Measurements from ENCODE around the gene FAR2.
A peak's percentile ranks its signal among the peaks of the same experiment; 100 is the strongest.

The FAR2 gene

DNA sequence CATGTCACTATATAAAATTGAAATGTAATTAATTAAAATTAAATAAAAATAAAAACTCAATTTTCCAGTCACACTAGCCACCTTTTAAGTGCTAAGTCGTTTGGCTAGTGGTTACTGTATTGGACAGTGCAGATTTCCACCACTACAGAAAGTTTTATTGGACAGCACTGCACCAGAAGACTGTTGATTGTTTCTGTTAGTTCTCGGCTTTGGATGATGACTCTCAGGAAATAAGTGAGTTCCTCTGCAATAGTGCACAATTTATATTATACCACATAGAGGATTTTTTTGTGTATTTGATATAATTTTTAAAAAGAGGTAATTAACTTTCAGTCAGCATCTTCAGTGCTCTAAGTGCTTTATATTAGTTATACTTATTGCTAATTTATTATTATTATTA, 52.7 kb downstream of the FAR2 start:
- H3K4me3 ChIP-seq (ENCODE audit: low read depth, low read length): no peak overlapping the region
- no peaks in the 10 kb centered on the region for H3K27me3 ChIP-seq (replicated peaks)
- H3K36me3 ChIP-seq (replicated peaks): no peaks in the 10 kb centered on the region
- TF ChIP-seq, protein P1, sequence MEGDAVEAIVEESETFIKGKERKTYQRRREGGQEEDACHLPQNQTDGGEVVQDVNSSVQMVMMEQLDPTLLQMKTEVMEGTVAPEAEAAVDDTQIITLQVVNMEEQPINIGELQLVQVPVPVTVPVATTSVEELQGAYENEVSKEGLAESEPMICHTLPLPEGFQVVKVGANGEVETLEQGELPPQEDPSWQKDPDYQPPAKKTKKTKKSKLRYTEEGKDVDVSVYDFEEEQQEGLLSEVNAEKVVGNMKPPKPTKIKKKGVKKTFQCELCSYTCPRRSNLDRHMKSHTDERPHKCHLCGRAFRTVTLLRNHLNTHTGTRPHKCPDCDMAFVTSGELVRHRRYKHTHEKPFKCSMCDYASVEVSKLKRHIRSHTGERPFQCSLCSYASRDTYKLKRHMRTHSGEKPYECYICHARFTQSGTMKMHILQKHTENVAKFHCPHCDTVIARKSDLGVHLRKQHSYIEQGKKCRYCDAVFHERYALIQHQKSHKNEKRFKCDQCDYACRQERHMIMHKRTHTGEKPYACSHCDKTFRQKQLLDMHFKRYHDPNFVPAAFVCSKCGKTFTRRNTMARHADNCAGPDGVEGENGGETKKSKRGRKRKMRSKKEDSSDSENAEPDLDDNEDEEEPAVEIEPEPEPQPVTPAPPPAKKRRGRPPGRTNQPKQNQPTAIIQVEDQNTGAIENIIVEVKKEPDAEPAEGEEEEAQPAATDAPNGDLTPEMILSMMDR (IDR thresholded peaks at IDR 0.05; ENCODE audit: low read depth, low read length, missing control alignments): no peak
- no peak overlapping the region for H3K27ac ChIP-seq
- in situ Hi-C loops (cut with HindIII; ENCODE audit: low pct_ligation_motif_present, low sequenced_read_pairs): no loop called here
- no peak for DNase-seq

DNA sequence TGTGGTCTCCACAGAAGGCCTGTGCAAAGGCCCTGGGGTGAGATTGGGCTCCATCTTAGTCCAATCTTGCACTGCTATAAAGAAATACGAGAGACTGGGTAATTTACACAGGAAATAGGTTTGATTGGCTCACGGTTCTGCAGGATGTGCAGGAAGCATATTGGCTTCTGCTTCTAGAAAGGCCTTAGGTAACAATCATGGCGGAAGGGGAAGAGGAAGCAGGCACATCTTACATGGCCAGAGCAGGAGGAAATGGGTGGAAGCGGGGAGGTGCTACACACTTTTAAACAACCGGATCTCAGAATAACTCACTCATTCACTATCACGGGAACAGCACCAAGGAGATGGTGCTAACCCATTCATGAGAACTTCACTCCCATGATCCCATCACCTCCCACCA, 55.4 kb downstream of the FAR2 start:
- in situ Hi-C loops (cut with HindIII; ENCODE audit: low pct_ligation_motif_present, low sequenced_read_pairs): no loop called here

DNA sequence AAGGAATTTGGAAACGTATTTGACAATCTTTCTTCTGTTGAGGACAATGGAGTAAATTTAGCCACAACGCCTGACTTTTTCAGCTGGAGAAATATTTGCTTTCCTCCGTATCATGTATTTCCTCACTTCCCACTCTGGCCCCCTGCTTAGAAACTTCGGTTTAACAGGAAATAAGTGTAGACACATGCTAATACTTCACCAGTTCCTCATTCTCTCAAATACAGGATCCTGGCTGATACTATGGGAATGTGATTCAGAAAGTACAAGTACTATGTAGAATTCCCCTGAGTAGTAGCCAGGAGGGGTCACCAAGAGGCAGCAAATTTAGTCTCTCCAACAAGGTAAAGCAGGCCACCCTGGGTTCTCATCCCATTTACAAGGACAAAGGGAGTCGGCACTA, 58.0 kb downstream of the FAR2 start:
- no peaks in the 10 kb centered on the region for H3K36me3 ChIP-seq (replicated peaks)
- peak; percentile 76 for DNase-seq
- TF ChIP-seq, protein P1 (IDR thresholded peaks at IDR 0.05; ENCODE audit: low read depth, low read length, missing control alignments): peak; percentile 17
- no peak overlapping the region for H3K4me3 ChIP-seq (ENCODE audit: low read depth, low read length)
- in situ Hi-C loops (cut with HindIII; ENCODE audit: low pct_ligation_motif_present, low sequenced_read_pairs): no loop called here
- H3K27me3 ChIP-seq (replicated peaks): no peaks in the 10 kb centered on the region
- peak overlapping the region; percentile 62 for H3K27ac ChIP-seq

More for the DNA sequence above, 55.4 kb downstream of the FAR2 start:
- H3K4me3 ChIP-seq (ENCODE audit: low read depth, low read length): no peak overlapping the region
- TF ChIP-seq, protein P1 (IDR thresholded peaks at IDR 0.05; ENCODE audit: low read depth, low read length, missing control alignments): no peak
- H3K36me3 ChIP-seq (replicated peaks): no peaks in the 10 kb centered on the region
- H3K27me3 ChIP-seq (replicated peaks): no peaks in the 10 kb centered on the region
- DNase-seq: no peak
- no peak overlapping the region for H3K27ac ChIP-seq

DNA sequence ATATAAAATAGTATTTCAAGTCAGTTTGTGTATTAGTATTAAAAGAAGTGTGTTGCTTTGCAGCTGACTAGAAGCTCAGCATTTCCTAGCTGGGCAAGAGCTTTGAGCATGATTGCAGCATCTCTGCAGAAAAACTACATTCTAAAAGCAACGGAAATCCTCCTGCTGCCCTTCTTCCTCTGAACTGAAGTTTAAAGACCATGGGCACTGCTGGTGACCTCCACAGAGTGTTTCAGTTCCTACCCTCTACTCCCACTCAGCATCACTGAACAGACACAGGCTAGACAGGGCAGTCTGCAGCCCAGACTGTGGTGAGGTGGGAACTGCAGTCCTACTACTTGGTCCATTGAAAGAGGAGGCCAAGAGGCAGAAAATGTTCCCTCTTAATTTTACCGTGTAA, 59.0 kb downstream of the FAR2 start:
- TF ChIP-seq, protein P1 (IDR thresholded peaks at IDR 0.05; ENCODE audit: low read depth, low read length, missing control alignments): no peak
- no peak overlapping the region for H3K4me3 ChIP-seq (ENCODE audit: low read depth, low read length)
- in situ Hi-C loops (cut with HindIII; ENCODE audit: low pct_ligation_motif_present, low sequenced_read_pairs): no loop called here

DNA sequence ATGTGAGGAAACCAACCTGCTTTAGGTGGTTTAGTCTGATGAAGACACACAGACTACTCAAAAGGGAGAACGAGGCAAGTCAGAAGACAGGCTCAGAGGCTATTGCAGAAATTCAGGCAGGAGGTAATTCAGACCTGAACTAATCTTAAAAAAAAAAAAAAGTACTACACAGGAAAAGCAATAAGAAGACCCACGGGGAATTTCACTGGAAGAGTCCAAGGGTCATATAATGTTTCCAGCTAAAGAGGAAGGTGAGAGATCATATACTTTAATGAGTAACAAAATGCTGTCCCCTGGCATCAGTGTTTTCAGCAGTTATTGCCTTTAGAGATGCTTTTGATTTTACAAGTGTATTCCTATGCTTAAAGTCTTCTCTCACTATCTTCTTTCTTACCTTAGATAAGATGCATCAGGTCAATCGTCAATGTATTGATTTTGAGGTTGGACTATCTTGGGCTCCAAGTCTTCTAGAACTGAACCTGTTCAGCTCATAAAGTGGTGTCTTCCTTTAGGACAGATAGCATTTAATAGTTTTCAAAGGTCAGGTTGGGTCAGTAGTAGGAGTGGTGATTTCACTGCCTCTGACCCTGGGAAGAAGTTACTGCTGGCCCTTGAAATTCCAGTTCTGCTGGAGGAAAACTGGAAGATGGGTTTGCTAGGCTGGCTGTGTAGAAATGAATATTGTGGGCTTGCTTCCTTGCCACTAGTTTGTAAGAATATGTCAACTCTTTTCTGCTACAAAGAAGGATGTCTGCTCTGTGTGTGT, 60.0 kb downstream of the FAR2 start:
- Histone ChIP-seq H3K36me3 (replicated peaks) (no peaks in the 10 kb centered on the region), H3K4me3 (ENCODE audit: low read depth, low read length) (no peak overlapping the region), H3K27me3 (replicated peaks) (no peaks in the 10 kb centered on the region), H3K27ac (no peak overlapping the region)
- in situ Hi-C loops (cut with HindIII; ENCODE audit: low pct_ligation_motif_present, low sequenced_read_pairs): no loop called here
- TF ChIP-seq, protein P1 (IDR thresholded peaks at IDR 0.05; ENCODE audit: low read depth, low read length, missing control alignments): no peak
- DNase-seq: no peak

More for the DNA sequence above, 59.0 kb downstream of the FAR2 start:
- Histone ChIP-seq H3K27me3 (replicated peaks) (no peaks in the 10 kb centered on the region), H3K36me3 (replicated peaks) (no peaks in the 10 kb centered on the region), H3K27ac (no peak overlapping the region)
- no peak for DNase-seq

DNA sequence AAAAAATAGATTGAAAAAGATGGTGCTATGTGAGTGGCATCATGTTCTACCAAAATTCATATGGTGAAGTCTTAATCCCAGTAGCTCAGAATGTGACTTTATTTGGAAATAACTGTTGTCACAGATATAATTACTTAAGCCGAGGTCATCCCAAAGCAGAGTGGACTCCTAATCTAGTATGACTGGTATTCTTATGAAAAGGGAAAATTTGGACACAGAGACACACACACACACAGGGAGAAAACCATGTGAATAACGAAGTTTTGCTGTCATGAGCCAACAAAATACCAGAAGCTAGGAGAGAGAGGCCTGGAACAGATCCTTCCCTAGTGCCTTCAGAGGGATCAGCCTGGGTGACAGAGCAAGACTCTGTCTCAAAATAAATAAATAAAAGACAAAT, 62.6 kb downstream of the FAR2 start:
- Histone ChIP-seq H3K27me3 (replicated peaks) (no peaks in the 10 kb centered on the region), H3K27ac (no peak overlapping the region), H3K4me3 (ENCODE audit: low read depth, low read length) (no peak overlapping the region), H3K36me3 (replicated peaks) (no peaks in the 10 kb centered on the region)
- DNase-seq: no peak
- in situ Hi-C loops (cut with HindIII; ENCODE audit: low pct_ligation_motif_present, low sequenced_read_pairs): no loop called here
- TF ChIP-seq, protein P1 (IDR thresholded peaks at IDR 0.05; ENCODE audit: low read depth, low read length, missing control alignments): no peak
